Keratinocyte (primary cell): ENCODE results near the gene ITGAX.

Experiments used
- CTCF ChIP-seq, 3 experiments: IDR thresholded peaks in 1 of 3; conservative IDR thresholded peaks in 1 of 3; optimal IDR thresholded peaks in 1 of 3; 2 replicates in 2 of 3; 3 replicates in 1 of 3; pipeline versions ENCODE3 to v1.5.1; 2011; ENCODE audit warnings: low read length in 3 of 3, mild to moderate bottlenecking in 3 of 3, moderate library complexity in 2 of 3, control low read depth in 1 of 3, inconsistent platforms in 1 of 3; ENCODE audit not compliant: insufficient read depth in 2 of 3; ENCODE audit errors: extremely low read depth in 1 of 3
- EZH2 ChIP-seq: IDR thresholded peaks from one replicate; pipeline ENCODE4 v1.6.1; 2012; ENCODE audit warnings: inconsistent platforms, mild to moderate bottlenecking, low read length, moderate library complexity

- TF ChIP-seq CTCF (optimal IDR thresholded peaks at IDR 0.05 in 1 of 3, IDR thresholded peaks at IDR 0.05 in 1 of 3, conservative IDR thresholded peaks at IDR 0.05 in 1 of 3; ENCODE audit: extremely low read depth in 1 of 3, insufficient read depth in 2 of 3, low read length in 3 of 3), result no peak
- no peak for TF ChIP-seq EZH2
Observed at GRCh38 chr16:31367853-31368252, 12.9 kb downstream of the ITGAX start.
